ENCODE data around the gene ZNF710. TPM values are rescaled to one million over a fixed set of nuclear protein-coding genes. Genes with fewer than 3 reads are reported as not detected.
"Not testable (repeated sequence)": the region's sequence is repeated elsewhere in the genome, so short reads cannot be mapped to it uniquely, and the experiment has no call there.

Gene ZNF710
- total RNA-seq, 1 donor from 2014 or later = 26.8 TPM

DNA sequence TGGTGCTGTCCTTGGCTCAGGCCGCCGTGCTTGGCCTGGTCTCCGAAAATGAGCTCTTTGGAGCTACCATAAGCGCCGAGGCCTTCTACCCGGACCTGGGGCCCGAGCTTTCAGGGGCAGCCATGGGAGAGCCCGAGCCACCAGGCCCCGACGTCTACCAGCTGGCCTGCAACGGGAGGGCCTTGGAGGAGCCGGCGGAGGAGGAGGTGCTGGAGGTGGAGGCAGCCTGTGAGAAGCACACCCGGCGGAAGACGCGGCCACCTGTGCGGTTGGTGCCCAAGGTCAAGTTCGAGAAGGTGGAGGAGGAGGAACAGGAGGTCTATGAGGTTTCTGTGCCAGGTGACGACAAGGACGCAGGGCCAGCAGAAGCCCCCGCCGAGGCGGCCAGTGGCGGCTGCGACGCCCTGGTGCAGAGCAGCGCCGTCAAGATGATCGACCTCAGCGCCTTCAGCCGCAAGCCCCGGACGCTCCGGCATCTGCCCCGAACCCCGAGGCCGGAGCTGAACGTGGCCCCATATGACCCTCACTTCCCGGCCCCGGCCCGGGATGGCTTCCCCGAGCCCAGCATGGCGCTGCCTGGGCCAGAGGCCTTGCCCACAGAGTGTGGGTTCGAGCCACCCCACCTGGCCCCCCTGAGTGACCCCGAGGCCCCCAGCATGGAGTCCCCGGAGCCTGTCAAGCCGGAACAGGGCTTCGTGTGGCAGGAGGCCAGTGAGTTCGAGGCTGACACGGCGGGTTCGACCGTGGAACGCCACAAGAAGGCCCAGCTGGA lies 66.2 kb downstream of the ZNF710 start:
- Histone ChIP-seq H3K4me3 (ENCODE audit: low read depth, low read length) (no peak overlapping the region), H3K36me3 (ENCODE audit: control insufficient read depth, insufficient read depth, low read length) (no peaks in the 10 kb centered on the region), H3K27me3 (ENCODE audit: control insufficient read depth, insufficient read depth, low read length) (no peaks in the 10 kb centered on the region)
- TF ChIP-seq, protein P1, sequence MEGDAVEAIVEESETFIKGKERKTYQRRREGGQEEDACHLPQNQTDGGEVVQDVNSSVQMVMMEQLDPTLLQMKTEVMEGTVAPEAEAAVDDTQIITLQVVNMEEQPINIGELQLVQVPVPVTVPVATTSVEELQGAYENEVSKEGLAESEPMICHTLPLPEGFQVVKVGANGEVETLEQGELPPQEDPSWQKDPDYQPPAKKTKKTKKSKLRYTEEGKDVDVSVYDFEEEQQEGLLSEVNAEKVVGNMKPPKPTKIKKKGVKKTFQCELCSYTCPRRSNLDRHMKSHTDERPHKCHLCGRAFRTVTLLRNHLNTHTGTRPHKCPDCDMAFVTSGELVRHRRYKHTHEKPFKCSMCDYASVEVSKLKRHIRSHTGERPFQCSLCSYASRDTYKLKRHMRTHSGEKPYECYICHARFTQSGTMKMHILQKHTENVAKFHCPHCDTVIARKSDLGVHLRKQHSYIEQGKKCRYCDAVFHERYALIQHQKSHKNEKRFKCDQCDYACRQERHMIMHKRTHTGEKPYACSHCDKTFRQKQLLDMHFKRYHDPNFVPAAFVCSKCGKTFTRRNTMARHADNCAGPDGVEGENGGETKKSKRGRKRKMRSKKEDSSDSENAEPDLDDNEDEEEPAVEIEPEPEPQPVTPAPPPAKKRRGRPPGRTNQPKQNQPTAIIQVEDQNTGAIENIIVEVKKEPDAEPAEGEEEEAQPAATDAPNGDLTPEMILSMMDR (IDR thresholded peaks at IDR 0.05; ENCODE audit: insufficient read depth, low read length, poor library complexity, severe bottlenecking) = no peak
- no peak for DNase-seq (ENCODE audit: low read depth)

DNA sequence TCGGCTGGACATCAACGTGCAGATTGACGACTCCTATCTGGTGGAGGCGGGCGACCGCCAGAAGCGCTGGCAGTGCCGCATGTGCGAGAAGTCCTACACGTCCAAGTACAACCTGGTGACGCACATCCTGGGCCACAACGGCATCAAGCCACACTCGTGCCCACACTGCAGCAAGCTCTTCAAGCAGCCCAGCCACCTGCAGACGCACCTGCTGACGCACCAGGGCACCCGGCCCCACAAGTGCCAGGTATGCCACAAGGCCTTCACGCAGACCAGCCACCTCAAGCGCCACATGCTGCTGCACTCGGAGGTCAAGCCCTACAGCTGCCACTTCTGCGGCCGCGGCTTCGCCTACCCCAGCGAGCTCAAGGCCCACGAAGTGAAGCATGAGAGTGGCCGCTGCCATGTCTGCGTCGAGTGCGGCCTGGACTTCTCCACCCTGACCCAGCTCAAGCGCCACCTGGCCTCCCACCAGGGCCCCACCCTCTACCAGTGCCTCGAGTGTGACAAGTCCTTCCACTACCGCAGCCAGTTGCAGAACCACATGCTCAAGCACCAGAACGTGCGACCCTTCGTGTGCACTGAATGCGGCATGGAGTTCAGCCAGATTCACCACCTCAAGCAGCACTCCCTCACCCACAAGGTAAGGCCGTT lies 67.0 kb downstream of the ZNF710 start:
- TF ChIP-seq, protein P1 (IDR thresholded peaks at IDR 0.05; ENCODE audit: insufficient read depth, low read length, poor library complexity, severe bottlenecking) = no peak
- Histone ChIP-seq H3K4me3 (ENCODE audit: low read depth, low read length) (no peak overlapping the region), H3K36me3 (ENCODE audit: control insufficient read depth, insufficient read depth, low read length) (no peaks in the 10 kb centered on the region), H3K27me3 (ENCODE audit: control insufficient read depth, insufficient read depth, low read length) (no peaks in the 10 kb centered on the region)
- no peak for DNase-seq (ENCODE audit: low read depth)

DNA sequence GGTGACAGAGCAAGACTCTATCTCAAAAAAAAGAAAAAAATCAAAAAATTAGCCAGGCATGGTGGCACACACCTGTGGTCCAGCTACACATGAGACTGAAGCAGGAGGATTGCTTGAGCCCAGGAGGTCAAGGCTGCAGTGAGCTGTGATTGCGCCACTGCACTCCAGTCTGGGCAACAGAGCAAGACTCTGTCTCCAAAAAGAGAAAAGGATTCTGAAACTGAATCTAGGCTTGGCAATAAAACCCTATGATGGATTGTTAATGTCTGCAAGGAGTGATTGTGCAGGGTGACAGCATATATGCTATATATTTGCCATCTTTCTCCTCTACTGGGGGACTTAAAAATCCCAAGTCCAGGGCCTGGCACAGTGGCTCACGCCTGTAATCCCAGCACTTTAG lies 69.5 kb downstream of the ZNF710 start:
- H3K36me3 ChIP-seq (ENCODE audit: control insufficient read depth, insufficient read depth, low read length); H3K27me3 ChIP-seq (ENCODE audit: control insufficient read depth, insufficient read depth, low read length); DNase-seq (ENCODE audit: low read depth); H3K4me3 ChIP-seq (ENCODE audit: low read depth, low read length): not testable (repeated sequence)

DNA sequence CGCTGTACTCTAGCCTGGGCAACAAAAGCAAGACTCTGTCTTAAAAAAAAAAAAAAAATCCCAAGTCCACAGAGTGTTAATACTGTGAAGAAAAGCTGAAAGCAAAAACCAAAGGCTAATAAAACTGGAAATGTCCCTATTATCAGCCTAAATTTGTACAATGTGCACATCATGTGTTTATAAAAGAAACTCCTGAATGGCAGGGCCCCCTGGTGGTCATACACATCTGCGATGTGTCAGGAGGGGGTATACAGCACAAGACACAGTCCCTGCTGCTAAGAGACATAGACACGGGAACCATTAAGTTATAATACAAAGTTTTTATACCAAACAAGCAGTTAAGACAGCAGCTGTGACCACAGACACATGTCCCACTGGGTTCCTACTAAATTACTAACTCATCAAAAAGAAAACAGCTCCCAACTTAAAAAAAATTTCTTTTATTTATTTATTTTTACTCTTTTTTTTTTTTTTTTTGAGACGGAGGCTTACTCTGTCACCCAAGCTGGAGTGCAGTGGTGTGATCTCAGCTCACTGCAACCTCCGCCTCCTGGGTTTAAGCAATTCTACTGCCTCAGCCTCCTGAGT lies 70.2 kb downstream of the ZNF710 start:
- no peaks in the 10 kb centered on the region for H3K27me3 ChIP-seq (ENCODE audit: control insufficient read depth, insufficient read depth, low read length)
- TF ChIP-seq, protein P1 (IDR thresholded peaks at IDR 0.05; ENCODE audit: insufficient read depth, low read length, poor library complexity, severe bottlenecking) = peak; percentile 88
- H3K36me3 ChIP-seq (ENCODE audit: control insufficient read depth, insufficient read depth, low read length) = no peaks in the 10 kb centered on the region
- H3K4me3 ChIP-seq (ENCODE audit: low read depth, low read length) = no peak overlapping the region
- DNase-seq (ENCODE audit: low read depth) = no peak

DNA sequence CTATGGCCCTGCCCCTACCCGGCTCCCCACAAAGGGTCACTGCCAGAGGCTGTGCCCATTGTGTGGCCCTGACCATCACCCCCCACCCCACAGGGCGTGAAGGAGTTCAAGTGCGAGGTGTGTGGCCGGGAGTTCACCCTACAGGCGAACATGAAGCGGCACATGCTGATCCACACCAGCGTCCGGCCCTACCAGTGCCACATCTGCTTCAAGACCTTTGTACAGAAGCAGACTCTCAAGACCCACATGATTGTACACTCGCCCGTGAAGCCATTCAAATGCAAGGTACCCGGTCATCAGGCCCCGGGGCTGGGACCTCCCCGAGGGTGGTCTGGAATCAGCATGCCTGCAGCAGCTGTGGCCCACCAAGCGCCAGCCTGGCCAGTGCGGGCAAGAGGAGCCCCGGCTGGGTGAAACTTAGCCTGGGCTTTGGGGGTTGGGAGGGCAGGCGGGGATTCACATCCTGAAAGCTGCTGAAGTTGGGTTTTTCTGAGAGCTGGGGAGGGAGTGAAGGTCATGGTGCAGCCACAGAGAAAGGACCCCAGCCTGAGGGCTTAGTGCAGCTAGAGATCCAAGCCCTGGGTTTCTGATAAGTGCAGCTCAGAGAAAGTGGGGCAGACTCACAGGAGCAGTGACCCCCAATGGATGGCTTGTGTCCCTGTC lies 72.0 kb downstream of the ZNF710 start:
- no peak overlapping the region for H3K4me3 ChIP-seq (ENCODE audit: low read depth, low read length)
- H3K36me3 ChIP-seq (ENCODE audit: control insufficient read depth, insufficient read depth, low read length) = no peaks in the 10 kb centered on the region
- no peaks in the 10 kb centered on the region for H3K27me3 ChIP-seq (ENCODE audit: control insufficient read depth, insufficient read depth, low read length)
- TF ChIP-seq, protein P1 (IDR thresholded peaks at IDR 0.05; ENCODE audit: insufficient read depth, low read length, poor library complexity, severe bottlenecking) = no peak
- no peak for DNase-seq (ENCODE audit: low read depth)

DNA sequence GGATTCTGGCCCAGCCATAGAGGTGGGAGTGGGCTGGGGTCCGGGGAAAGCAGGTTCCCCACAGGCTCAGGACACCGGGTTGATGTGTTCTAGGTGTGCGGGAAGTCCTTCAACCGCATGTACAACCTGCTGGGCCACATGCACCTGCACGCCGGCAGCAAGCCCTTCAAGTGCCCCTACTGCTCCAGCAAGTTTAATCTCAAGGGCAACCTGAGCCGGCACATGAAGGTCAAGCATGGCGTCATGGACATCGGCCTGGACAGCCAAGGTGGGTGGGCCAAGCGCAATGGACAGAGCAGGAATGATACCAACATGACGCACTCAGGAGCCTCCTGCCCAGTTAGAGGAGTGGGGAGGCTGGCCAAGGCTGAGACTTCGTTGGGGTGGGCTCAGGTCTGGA lies 72.9 kb downstream of the ZNF710 start:
- no peak overlapping the region for H3K4me3 ChIP-seq (ENCODE audit: low read depth, low read length)
- no peaks in the 10 kb centered on the region for H3K27me3 ChIP-seq (ENCODE audit: control insufficient read depth, insufficient read depth, low read length)
- no peak for DNase-seq (ENCODE audit: low read depth)
- H3K36me3 ChIP-seq (ENCODE audit: control insufficient read depth, insufficient read depth, low read length) = no peaks in the 10 kb centered on the region
- TF ChIP-seq, protein P1 (IDR thresholded peaks at IDR 0.05; ENCODE audit: insufficient read depth, low read length, poor library complexity, severe bottlenecking) = no peak
